Nasal cavity respiratory epithelium epithelial cell of viscerocranial mucosa (primary cell): Measurements from ENCODE around the gene BAG3. TPM values are rescaled to one million over a fixed set of nuclear protein-coding genes. Genes with fewer than 3 reads are reported as not detected.

ENCODE experiments used
- total RNA-seq: library from RNA; depleted of rRNA; stranded (reverse); fragments of >200 nt; gene quantifications from 2 replicates; pipeline ENCODE4 v1.2.3, GENCODE V29; 2014

BAG3 gene
- total RNA-seq = 11.6 and 46.9 TPM in 2 replicates

DNA sequence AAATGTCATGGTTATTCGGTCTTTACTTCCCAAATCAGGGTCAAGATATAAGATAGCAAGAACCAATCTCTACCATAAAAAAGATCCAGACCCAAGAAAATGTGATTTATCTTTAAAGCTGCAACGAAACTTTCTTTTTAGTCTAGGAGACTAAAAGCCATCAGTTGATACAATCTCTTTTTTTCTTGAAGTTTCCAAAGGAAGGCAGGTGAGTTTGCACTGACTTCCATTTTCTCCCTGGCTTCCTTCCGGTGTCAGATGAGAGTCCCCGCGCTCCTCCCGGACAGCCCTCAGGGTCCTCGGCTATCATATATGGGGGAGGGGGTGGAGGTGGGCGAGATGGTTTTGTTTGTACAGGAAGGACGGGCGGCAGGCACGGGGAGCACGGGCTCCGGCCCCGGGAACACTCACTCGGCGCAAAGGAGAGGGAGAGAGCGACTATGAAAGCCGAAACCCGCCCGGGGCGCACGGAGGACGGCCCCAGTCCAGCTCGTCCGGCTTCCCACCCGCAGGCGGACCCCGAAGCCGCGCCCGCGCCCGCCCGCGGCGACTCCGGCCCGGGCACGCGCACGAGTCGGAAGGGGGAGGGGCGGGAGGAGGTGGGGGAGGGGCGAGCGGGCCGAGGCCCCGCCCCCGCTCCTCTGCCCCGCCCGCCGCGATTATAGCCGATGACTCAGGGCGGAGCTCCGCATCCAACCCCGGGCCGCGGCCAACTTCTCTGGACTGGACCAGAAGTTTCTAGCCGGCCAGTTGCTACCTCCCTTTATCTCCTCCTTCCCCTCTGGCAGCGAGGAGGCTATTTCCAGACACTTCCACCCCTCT is at the start of gene BAG3:
Gene BAG3, plus strand, starts transcription at position 689 of the 822 bp plus-strand sequence. CDS start 296 bp downstream, outside the sequence.

DNA sequence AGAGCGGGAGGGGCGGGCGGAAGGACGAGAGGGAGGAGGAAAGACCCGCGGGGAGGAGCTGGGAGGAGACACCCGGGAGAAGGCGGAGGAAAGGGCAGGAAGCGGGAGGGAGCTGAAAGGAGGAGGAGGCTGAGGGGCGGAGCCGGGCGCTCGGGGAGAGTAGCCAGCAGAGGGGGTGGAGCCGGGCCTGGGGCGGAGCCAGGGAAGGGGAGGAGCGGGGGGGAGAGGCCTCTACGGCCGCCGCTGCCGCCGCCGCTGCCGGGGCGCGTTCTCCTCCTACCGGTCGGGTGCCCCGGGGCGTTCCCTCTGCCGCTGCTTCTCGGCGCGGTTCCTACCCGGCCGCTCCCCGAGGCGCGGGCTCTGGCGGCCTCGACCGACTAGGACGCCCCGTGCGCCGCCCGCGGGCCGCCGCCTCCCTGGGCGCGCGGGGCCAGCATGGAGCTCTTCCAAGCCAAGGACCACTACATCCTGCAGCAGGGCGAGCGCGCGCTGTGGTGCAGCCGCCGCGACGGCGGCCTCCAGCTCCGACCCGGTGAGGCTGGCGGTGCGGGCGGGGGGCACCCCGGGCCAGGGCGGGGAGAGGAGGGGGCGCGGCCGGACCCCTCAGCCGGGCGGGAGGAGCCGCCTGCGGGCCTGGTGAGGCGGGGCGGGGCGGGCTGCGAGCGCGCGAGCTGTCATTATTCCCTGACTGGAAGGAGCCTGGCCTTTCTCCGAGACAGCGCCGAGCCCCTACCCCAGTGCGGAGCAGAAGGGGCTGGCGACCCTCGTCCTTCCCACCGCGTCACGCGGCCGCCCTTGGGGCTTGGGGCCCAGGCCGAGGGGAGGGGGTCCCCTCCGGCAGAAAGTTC is 74.9 kb downstream of the BAG3 start, which contains the start of gene INPP5F:
Gene INPP5F, plus strand, starts transcription at position 223 of the 848 bp plus-strand sequence. Its CDS starts 213 bp downstream, at position 436.

Other genes with a start within 250 kb of the BAG3 start
- 26.1 and 27.7 TPM in 2 replicates for gene RGS10, start 108.7 kb upstream of the BAG3 start, total RNA-seq
- gene TIAL1, start 54.4 kb upstream of the BAG3 start, total RNA-seq = 23.2 and 78.2 TPM in 2 replicates
- gene INPP5F, start 74.7 kb downstream of the BAG3 start, total RNA-seq = 14.7 and 28.2 TPM in 2 replicates
- 53.7 and 71.2 TPM in 2 replicates for gene MCMBP, start 221.5 kb downstream of the BAG3 start, total RNA-seq
- gene SEC23IP, start 241.3 kb downstream of the BAG3 start, total RNA-seq = 26.3 and 52.6 TPM in 2 replicates